GM18951 (cell line): ENCODE measurements around the gene KANK2.
"Not testable (repeated sequence)": the region's sequence is repeated elsewhere in the genome, so short reads cannot be mapped to it uniquely, and the experiment has no call there.

Source experiments
- POLR2A ChIP-seq: IDR thresholded peaks from 4 replicates; pipeline ENCODE4 v1.6.1; 2011; ENCODE audit warnings: mild to moderate bottlenecking; ENCODE audit not compliant: insufficient read length, insufficient read depth; ENCODE audit errors: extremely low read depth
- in situ Hi-C: fragments of 300-500 bp; cut with MboI; formaldehyde crosslinking; loops from one replicate; pipeline ENCODE4 v1.12.0; 2022; ENCODE audit warnings: low sequenced_read_pairs, mixed read lengths, inconsistent platforms; ENCODE audit not compliant: unreplicated experiment

Gene KANK2

GRCh38 chr19:11180346-11180745 is 17.0 kb downstream of the KANK2 start:
- in situ Hi-C loops: no loop called here
- TF ChIP-seq POLR2A: no peak

GRCh38 chr19:11179716-11180297 is 17.5 kb downstream of the KANK2 start:
- TF ChIP-seq POLR2A: peak; percentile 51
- in situ Hi-C loops: no loop called here

- in situ Hi-C loops: not testable (repeated sequence)
Measured at GRCh38 chr19:11179145-11179465, 18.2 kb downstream of the KANK2 start.

- in situ Hi-C loops: no loop called here
Measured at GRCh38 chr19:11177592-11177991, 19.8 kb downstream of the KANK2 start.

GRCh38 chr19:11176466-11177193 is 20.7 kb downstream of the KANK2 start:
- in situ Hi-C loops: no loop called here
- no peak for TF ChIP-seq POLR2A

More at GRCh38 chr19:11177592-11177991, 19.8 kb downstream of the KANK2 start:
- TF ChIP-seq POLR2A: no peak

- in situ Hi-C loops: no loop called here
- no peak for TF ChIP-seq POLR2A
Measured at GRCh38 chr19:11175920-11176319, 21.4 kb downstream of the KANK2 start.

- TF ChIP-seq POLR2A: no peak
- in situ Hi-C loops: no loop called here
Measured at GRCh38 chr19:11174336-11174735, 23.0 kb downstream of the KANK2 start.

GRCh38 chr19:11173516-11174155 is 23.7 kb downstream of the KANK2 start:
- TF ChIP-seq POLR2A: no peak
- in situ Hi-C loops: no loop called here

GRCh38 chr19:11172576-11172975 is 24.8 kb downstream of the KANK2 start:
- no peak for TF ChIP-seq POLR2A
- in situ Hi-C loops: no loop called here

GRCh38 chr19:11171144-11171543 is 26.2 kb downstream of the KANK2 start:
- in situ Hi-C loops: no loop called here
- no peak for TF ChIP-seq POLR2A

GRCh38 chr19:11169896-11170678 is 27.3 kb downstream of the KANK2 start:
- TF ChIP-seq POLR2A: no peak
- in situ Hi-C loops: no loop called here

GRCh38 chr19:11168568-11168967 is 28.8 kb downstream of the KANK2 start:
- in situ Hi-C loops: no loop called here
- TF ChIP-seq POLR2A: no peak
